Stimulated activated CD8-positive, alpha-beta memory T cell treated with anti-CD3 and anti-CD28 coated beads, Interleukin-7, amount 100 ng/mL, for 24 hours (primary cell): Measurements from ENCODE around the gene PWP2.
"Not testable (repeated sequence)": the region's sequence is repeated elsewhere in the genome, so short reads cannot be mapped to it uniquely, and the experiment has no call there.

Experiments
- DNase-seq: peaks from one replicate; pipeline ENCODE4 v3.0.0-alpha.2; 2020; ENCODE audit warnings: low read depth

Gene PWP2

GRCh38 chr21:44163167-44163653, 56.0 kb downstream of the PWP2 start:
- not testable (repeated sequence) for DNase-seq

GRCh38 chr21:44165933-44166332, 58.7 kb downstream of the PWP2 start:
- DNase-seq = not testable (repeated sequence)

- not testable (repeated sequence) for DNase-seq
These were observed 60.3 kb downstream of the PWP2 start for GRCh38 chr21:44167527-44167926.

GRCh38 chr21:44170326-44170725, 63.1 kb downstream of the PWP2 start:
- not testable (repeated sequence) for DNase-seq

- DNase-seq = not testable (repeated sequence)
These were observed 63.7 kb downstream of the PWP2 start for GRCh38 chr21:44170863-44171262.

GRCh38 chr21:44171962-44172572, 64.9 kb downstream of the PWP2 start:
- DNase-seq = not testable (repeated sequence)

GRCh38 chr21:44172741-44173140, 65.5 kb downstream of the PWP2 start:
- not testable (repeated sequence) for DNase-seq

GRCh38 chr21:44175189-44175588, 68.0 kb downstream of the PWP2 start:
- not testable (repeated sequence) for DNase-seq

GRCh38 chr21:44176127-44176526, 68.9 kb downstream of the PWP2 start:
- not testable (repeated sequence) for DNase-seq
